Measurements from ENCODE around the gene NCEH1. TPM values are rescaled to one million over a fixed set of nuclear protein-coding genes. Genes with fewer than 3 reads are reported as not detected.
A peak's percentile ranks its signal among the peaks of the same experiment; 100 is the strongest.

The NCEH1 gene
- total and polyA plus RNA-seq, 7 donors = 1.6 to 12.8 (median 3.2) TPM

DNA sequence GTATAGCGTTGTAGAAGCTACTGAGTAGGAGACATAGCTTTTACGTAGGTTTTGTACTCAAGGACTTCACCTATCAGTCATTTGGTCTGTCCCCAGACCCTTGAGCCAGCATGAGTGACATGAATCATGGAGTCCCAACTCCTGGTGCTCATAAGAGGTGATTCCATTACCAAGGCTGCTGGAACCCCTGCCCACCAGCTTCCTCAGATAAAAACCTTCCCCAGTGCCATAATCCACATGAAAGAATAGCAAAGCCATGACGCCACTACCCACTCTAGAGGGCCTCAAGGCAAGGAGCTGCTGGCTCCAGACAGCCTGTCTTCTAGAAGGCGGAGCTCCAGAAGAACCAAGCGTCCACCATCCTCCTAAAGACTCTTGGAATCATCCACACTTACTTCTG, 69.6 kb downstream of the NCEH1 start:
- TF ChIP-seq, protein P1, sequence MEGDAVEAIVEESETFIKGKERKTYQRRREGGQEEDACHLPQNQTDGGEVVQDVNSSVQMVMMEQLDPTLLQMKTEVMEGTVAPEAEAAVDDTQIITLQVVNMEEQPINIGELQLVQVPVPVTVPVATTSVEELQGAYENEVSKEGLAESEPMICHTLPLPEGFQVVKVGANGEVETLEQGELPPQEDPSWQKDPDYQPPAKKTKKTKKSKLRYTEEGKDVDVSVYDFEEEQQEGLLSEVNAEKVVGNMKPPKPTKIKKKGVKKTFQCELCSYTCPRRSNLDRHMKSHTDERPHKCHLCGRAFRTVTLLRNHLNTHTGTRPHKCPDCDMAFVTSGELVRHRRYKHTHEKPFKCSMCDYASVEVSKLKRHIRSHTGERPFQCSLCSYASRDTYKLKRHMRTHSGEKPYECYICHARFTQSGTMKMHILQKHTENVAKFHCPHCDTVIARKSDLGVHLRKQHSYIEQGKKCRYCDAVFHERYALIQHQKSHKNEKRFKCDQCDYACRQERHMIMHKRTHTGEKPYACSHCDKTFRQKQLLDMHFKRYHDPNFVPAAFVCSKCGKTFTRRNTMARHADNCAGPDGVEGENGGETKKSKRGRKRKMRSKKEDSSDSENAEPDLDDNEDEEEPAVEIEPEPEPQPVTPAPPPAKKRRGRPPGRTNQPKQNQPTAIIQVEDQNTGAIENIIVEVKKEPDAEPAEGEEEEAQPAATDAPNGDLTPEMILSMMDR (IDR thresholded peaks at IDR 0.05) = no peak
- TF ChIP-seq POLR2AphosphoS5 (IDR thresholded peaks at IDR 0.05) (no peak), EP300 (IDR thresholded peaks at IDR 0.05) (no peak), POLR2A (IDR thresholded peaks at IDR 0.05) (no peak)
- 97 to 98% methylated on average over 5 of the region's 5 CpGs for WGBS, 2 donors
- Histone ChIP-seq H3K9me3 (no peaks in the 10 kb centered on the region), H3K4me1 (no peaks in the 10 kb centered on the region), H3K4me3 (no peak overlapping the region), H3K36me3 (peaks cover 0 to 7% (median 0%) of the 10 kb centered on the region in 4 donors), H3K27me3 (no peaks in the 10 kb centered on the region), H3K27ac (no peak overlapping the region)
- no peak for DNase-seq
- intact Hi-C loops (cut with DNase I) = no loop called here

DNA sequence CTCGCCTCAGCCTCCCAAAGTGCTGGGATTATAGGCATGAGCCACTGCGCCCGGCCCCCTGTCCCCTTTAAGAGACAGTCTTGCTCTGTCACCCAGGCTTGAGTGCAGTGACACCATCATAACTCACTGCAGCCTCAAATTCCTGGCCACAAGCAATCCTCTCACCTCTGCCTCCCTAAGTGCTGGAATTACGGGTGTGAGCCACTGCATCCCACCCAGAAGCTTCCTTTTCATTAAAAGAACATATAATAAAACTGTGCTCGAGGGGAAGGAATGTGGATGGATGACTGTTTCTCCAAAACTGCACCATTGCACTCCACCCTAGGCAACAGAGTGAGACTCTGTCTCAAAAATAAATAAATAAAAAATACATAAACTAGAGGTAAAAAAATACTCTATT, 70.1 kb downstream of the NCEH1 start:
- DNase-seq = no peak
- intact Hi-C loops (cut with DNase I) = no loop called here
- WGBS, 2 donors = 88 to 93% methylated on average over 5 of the region's 5 CpGs
- H3K9me3 ChIP-seq = no peaks in the 10 kb centered on the region
- no peaks in the 10 kb centered on the region for H3K27me3 ChIP-seq
- peaks cover 0 to 4% (median under 1%) of the 10 kb centered on the region in 4 donors for H3K4me1 ChIP-seq
- H3K36me3 ChIP-seq = peaks cover 0 to 7% (median 0%) of the 10 kb centered on the region in 4 donors
- H3K27ac ChIP-seq = no peak overlapping the region
- TF ChIP-seq POLR2A (IDR thresholded peaks at IDR 0.05) (no peak), EP300 (IDR thresholded peaks at IDR 0.05) (no peak), POLR2AphosphoS5 (IDR thresholded peaks at IDR 0.05) (no peak)
- TF ChIP-seq, protein P1 (IDR thresholded peaks at IDR 0.05) = no peak
- no peak overlapping the region for H3K4me3 ChIP-seq

DNA sequence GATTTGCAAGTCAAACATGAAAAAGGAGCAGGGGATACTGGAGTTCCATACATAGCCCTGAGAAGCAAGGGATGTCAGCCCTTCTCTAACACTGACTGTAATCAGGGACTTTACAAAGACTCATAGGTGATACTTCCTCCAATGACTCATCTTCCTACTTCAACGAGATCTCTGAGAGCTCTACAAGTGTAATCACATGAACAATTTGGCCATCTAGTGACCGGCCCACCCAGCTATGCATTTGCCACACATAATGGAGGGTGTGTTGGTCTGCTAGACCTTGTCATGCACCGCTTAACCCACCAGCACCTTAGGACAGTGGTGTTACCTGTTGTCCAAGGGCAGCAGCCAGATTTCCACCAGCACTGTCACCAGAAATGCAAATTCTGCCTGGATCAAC, 75.3 kb downstream of the NCEH1 start:
- Histone ChIP-seq H3K9me3 (no peaks in the 10 kb centered on the region), H3K4me3 (no peak overlapping the region), H3K27ac (peak overlapping the region in 2 of 4 donors; percentile 11 to 30), H3K36me3 (peaks cover 0 to 8% (median 0%) of the 10 kb centered on the region in 4 donors), H3K27me3 (no peaks in the 10 kb centered on the region), H3K4me1 (peaks cover 0 to 20% (median 14%) of the 10 kb centered on the region in 4 donors)
- TF ChIP-seq EP300 (IDR thresholded peaks at IDR 0.05) = no peak
- TF ChIP-seq POLR2AphosphoS5 (IDR thresholded peaks at IDR 0.05) = no peak
- TF ChIP-seq, protein P1 (IDR thresholded peaks at IDR 0.05) = no peak
- no peak for TF ChIP-seq POLR2A (IDR thresholded peaks at IDR 0.05)
- WGBS, 2 donors = 63 to 74% methylated on average over 3 of the region's 3 CpGs
- DNase-seq = no peak
- intact Hi-C loops (cut with DNase I) = no loop called here

DNA sequence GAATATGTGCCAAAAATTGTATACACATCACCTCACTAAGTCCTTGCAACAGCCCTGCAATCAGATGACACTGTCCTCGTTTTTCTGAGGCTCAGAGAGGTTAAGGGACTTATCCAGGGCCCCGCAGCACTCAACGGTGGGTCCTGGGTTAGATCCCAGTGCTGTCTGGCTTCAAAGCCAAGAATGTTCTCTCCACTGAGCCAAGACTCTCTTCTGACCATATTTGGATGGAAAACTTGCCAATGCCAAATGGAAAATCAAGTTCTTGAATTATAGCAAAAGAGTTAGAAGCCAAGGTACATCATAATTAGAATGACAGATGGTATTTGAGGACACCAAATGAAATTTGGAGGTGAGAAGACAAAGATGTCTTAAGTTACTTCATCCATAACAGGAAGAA, 75.9 kb downstream of the NCEH1 start:
- no peaks in the 10 kb centered on the region for H3K9me3 ChIP-seq
- peaks cover 0 to 26% (median 17%) of the 10 kb centered on the region in 4 donors for H3K4me1 ChIP-seq
- H3K27ac ChIP-seq = peak overlapping the region in 2 of 4 donors; percentile 11 to 30
- WGBS, 2 donors = 84% methylated on average over 3 of the region's 3 CpGs
- H3K4me3 ChIP-seq = no peak overlapping the region
- H3K36me3 ChIP-seq = peaks cover 0 to 8% (median 0%) of the 10 kb centered on the region in 4 donors
- intact Hi-C loops (cut with DNase I) = no loop called here
- TF ChIP-seq, protein P1 (IDR thresholded peaks at IDR 0.05) = no peak
- TF ChIP-seq POLR2AphosphoS5 (IDR thresholded peaks at IDR 0.05) (peak in 1 of 4 donors; percentile 11), POLR2A (IDR thresholded peaks at IDR 0.05) (no peak)
- no peaks in the 10 kb centered on the region for H3K27me3 ChIP-seq
- no peak for DNase-seq

GRCh38 chr3:172630316-172630715, 80.6 kb downstream of the NCEH1 start:
- H3K27ac ChIP-seq = peak overlapping the region in 2 of 4 donors; percentile 7 to 37
- 68 to 78% methylated on average over 1 of the region's 1 CpG for WGBS, 2 donors
- TF ChIP-seq POLR2A (IDR thresholded peaks at IDR 0.05) (no peak), POLR2AphosphoS5 (IDR thresholded peaks at IDR 0.05) (no peak), EP300 (IDR thresholded peaks at IDR 0.05) (no peak)
- TF ChIP-seq, protein P1 (IDR thresholded peaks at IDR 0.05) = no peak

More at GRCh38 chr3:172630316-172630715, 80.6 kb downstream of the NCEH1 start:
- Histone ChIP-seq H3K27me3 (no peaks in the 10 kb centered on the region), H3K9me3 (no peaks in the 10 kb centered on the region), H3K36me3 (peaks cover 0 to 8% (median 0%) of the 10 kb centered on the region in 4 donors), H3K4me1 (peaks cover 0 to 21% (median 13%) of the 10 kb centered on the region in 4 donors), H3K4me3 (no peak overlapping the region)
- DNase-seq = no peak
- intact Hi-C loops (cut with DNase I) = no loop called here

Measured in sigmoid colon (tissue), 7 donors.